Large intestine (tissue), 3 donors: ENCODE results near the gene C19orf25. TPM values are rescaled to one million over a fixed set of nuclear protein-coding genes. Genes with fewer than 3 reads are reported as not detected.
A peak's percentile ranks its signal among the peaks of the same experiment; 100 is the strongest.

ENCODE experiments used
- DNase-seq, 2 donors: peaks; one replicate each; pipeline versions ENCODE4 v3.0.0 to v3.0.0-alpha.2; 2013
- H3K27ac ChIP-seq: one replicate; pipeline ENCODE4 v1.5.1; 2013; ENCODE audit warnings: low read length
- H3K27me3 ChIP-seq: 2 replicates; pipeline ENCODE4 v1.6.1; 2013; ENCODE audit warnings: low read length; ENCODE audit not compliant: control insufficient read depth, insufficient read depth
- H3K36me3 ChIP-seq: 2 replicates; pipeline ENCODE4 v1.6.1; 2013; ENCODE audit warnings: low read length; ENCODE audit not compliant: control insufficient read depth, insufficient read depth
- H3K4me1 ChIP-seq: one replicate; pipeline ENCODE4 v1.6.1; 2013; ENCODE audit warnings: low read length; ENCODE audit not compliant: control insufficient read depth, insufficient read depth
- H3K4me3 ChIP-seq: one replicate; pipeline ENCODE4 v1.5.1; 2013; ENCODE audit warnings: low read length
- H3K9me3 ChIP-seq: one replicate; pipeline ENCODE4 v1.6.1; 2013; ENCODE audit warnings: mild to moderate bottlenecking, low read depth, low read length, moderate library complexity; ENCODE audit not compliant: control insufficient read depth
- whole genome bisulfite sequencing: methylation state at CpG from one replicate; pipeline ENCODE4 v1.1.5; 2013; ENCODE audit warnings: low lambda C conversion rate; ENCODE audit not compliant: insufficient coverage; 5-methylcytosine and 5-hydroxymethylcytosine counted together
- polyA plus RNA-seq: library from polyadenylated mRNA; unstranded; fragments of 120-200 nt; gene quantifications from one replicate; pipeline ENCODE4 v1.2.1, GENCODE V29; 2013

Gene C19orf25
- polyA plus RNA-seq, 1 donor, result 29.8 TPM

GRCh38 chr19:1513499-1514294, 34.7 kb upstream of the C19orf25 start:
- DNase-seq, result peak; percentile 62 to 82
- peak overlapping the region; percentile 68 for H3K27ac ChIP-seq
- no peaks in the 10 kb centered on the region for H3K36me3 ChIP-seq
- peaks cover 24% of the 10 kb centered on the region for H3K4me1 ChIP-seq
- WGBS, result no CpG with 5 or more reads among the region's 52 CpGs
- peaks cover 7% of the 10 kb centered on the region for H3K9me3 ChIP-seq
- peak overlapping the region; percentile 55 for H3K4me3 ChIP-seq
- peaks cover 23% of the 10 kb centered on the region for H3K27me3 ChIP-seq

GRCh38 chr19:1512671-1513498, 33.9 kb upstream of the C19orf25 start, which contains the start of gene ADAMTSL5:
Gene ADAMTSL5, minus strand, starts transcription at chr19:1513019. Its CDS starts 2,076 bp downstream, at chr19:1510943.
- Histone ChIP-seq H3K4me1 (peaks cover 29% of the 10 kb centered on the region), H3K27me3 (peaks cover 18% of the 10 kb centered on the region), H3K9me3 (peaks cover 12% of the 10 kb centered on the region), H3K4me3 (peak within 1 kb of the TSS; percentile 80), H3K27ac (peak within 1 kb of the TSS; percentile 77), H3K36me3 (no peaks in the 10 kb centered on the region)
- no CpG with 5 or more reads among the region's 78 CpGs for WGBS
- DNase-seq, result peak; percentile 75 to 88

GRCh38 chr19:1511318-1512317, 32.6 kb upstream of the C19orf25 start:
- Histone ChIP-seq H3K27ac (peak overlapping the region; percentile 37), H3K4me1 (peaks cover 36% of the 10 kb centered on the region), H3K9me3 (peaks cover 14% of the 10 kb centered on the region), H3K4me3 (peak overlapping the region; percentile 80), H3K27me3 (peaks cover 14% of the 10 kb centered on the region), H3K36me3 (no peaks in the 10 kb centered on the region)
- WGBS, result no CpG with 5 or more reads among the region's 22 CpGs
- peak in 1 of 2 donors; percentile 57 for DNase-seq

GRCh38 chr19:1510807-1511206, 31.8 kb upstream of the C19orf25 start:
- DNase-seq, result no peak
- peak overlapping the region; percentile 80 for H3K4me3 ChIP-seq
- peaks cover 18% of the 10 kb centered on the region for H3K9me3 ChIP-seq
- H3K27me3 ChIP-seq, result peaks cover 11% of the 10 kb centered on the region
- H3K36me3 ChIP-seq, result peaks cover 4% of the 10 kb centered on the region
- H3K27ac ChIP-seq, result peak overlapping the region; percentile 79
- no CpG with 5 or more reads among the region's 9 CpGs for WGBS
- H3K4me1 ChIP-seq, result peaks cover 36% of the 10 kb centered on the region

- no CpG with 5 or more reads among the region's 25 CpGs for WGBS
- Histone ChIP-seq H3K27ac (peak overlapping the region; percentile 79), H3K27me3 (peaks cover 10% of the 10 kb centered on the region), H3K9me3 (peaks cover 18% of the 10 kb centered on the region), H3K4me1 (peaks cover 36% of the 10 kb centered on the region), H3K4me3 (peak overlapping the region; percentile 80), H3K36me3 (peaks cover 8% of the 10 kb centered on the region)
- peak in 1 of 2 donors; percentile 78 for DNase-seq
These were observed 31.4 kb upstream of the C19orf25 start for GRCh38 chr19:1510442-1510806.

GRCh38 chr19:1509602-1510441, 30.8 kb upstream of the C19orf25 start:
- Histone ChIP-seq H3K4me3 (peak overlapping the region; percentile 13), H3K27ac (peak overlapping the region; percentile 79), H3K36me3 (peaks cover 11% of the 10 kb centered on the region), H3K9me3 (peaks cover 18% of the 10 kb centered on the region), H3K27me3 (peaks cover 7% of the 10 kb centered on the region), H3K4me1 (peaks cover 36% of the 10 kb centered on the region)
- WGBS, result no CpG with 5 or more reads among the region's 11 CpGs
- DNase-seq, result peak in 1 of 2 donors; percentile 54

- H3K27me3 ChIP-seq, result peaks cover 9% of the 10 kb centered on the region
- peaks cover 46% of the 10 kb centered on the region for H3K4me1 ChIP-seq
These were observed 29.5 kb upstream of the C19orf25 start for GRCh38 chr19:1508507-1508856.

GRCh38 chr19:1507763-1508506, 28.9 kb upstream of the C19orf25 start:
- H3K27ac ChIP-seq, result peak overlapping the region; percentile 96
- H3K4me1 ChIP-seq, result peaks cover 50% of the 10 kb centered on the region
- DNase-seq, result peak; percentile 97 to 98
- H3K4me3 ChIP-seq, result peak overlapping the region; percentile 59
- WGBS, result no CpG with 5 or more reads among the region's 46 CpGs
- H3K36me3 ChIP-seq, result peaks cover 11% of the 10 kb centered on the region
- H3K9me3 ChIP-seq, result peaks cover 15% of the 10 kb centered on the region
- H3K27me3 ChIP-seq, result peaks cover 9% of the 10 kb centered on the region

More at GRCh38 chr19:1508507-1508856, 29.5 kb upstream of the C19orf25 start:
- H3K27ac ChIP-seq, result peak overlapping the region; percentile 65
- H3K36me3 ChIP-seq, result peaks cover 11% of the 10 kb centered on the region
- H3K4me3 ChIP-seq, result peak overlapping the region; percentile 37
- no CpG with 5 or more reads among the region's 12 CpGs for WGBS
- peaks cover 15% of the 10 kb centered on the region for H3K9me3 ChIP-seq
- DNase-seq, result peak in 1 of 2 donors; percentile 14
